ENCODE data around the gene MRPS24.
"Not testable (repeated sequence)": the region's sequence is repeated elsewhere in the genome, so short reads cannot be mapped to it uniquely, and the experiment has no call there.

MRPS24 gene

GRCh38 chr7:43869006-43869866 is at the start of gene MRPS24:
Gene MRPS24 (minus strand): TSS chr7:43869517. CDS start chr7:43869495, 22 bp downstream.
- Histone ChIP-seq H3K4me1 (ENCODE audit: insufficient read depth, low read length) (peaks cover 13% of the 10 kb centered on the region; the same call in 1 of the 2 replicates), H3K4me3 (ENCODE audit: low read length) (peak within 1 kb of the TSS; percentile 85), H3K36me3 (ENCODE audit: insufficient read depth, low read depth, low read length) (peaks cover 25% of the 10 kb centered on the region), H3K9ac (ENCODE audit: low read depth, low read length) (peak within 1 kb of the TSS; percentile 82; the same call in 1 of the 2 replicates), H3K9me3 (ENCODE audit: insufficient read depth, low read depth, low read length) (no peaks in the 10 kb centered on the region; the same call in 1 of the 2 replicates), H3K27me3 (ENCODE audit: insufficient read depth, low read length) (no peaks in the 10 kb centered on the region), H3K27ac (ENCODE audit: low read length) (peak within 1 kb of the TSS; percentile 45)

- Histone ChIP-seq H3K27me3 (ENCODE audit: insufficient read depth, low read length) (no peaks in the 10 kb centered on the region), H3K27ac (ENCODE audit: low read length) (no peak overlapping the region), H3K9ac (ENCODE audit: low read depth, low read length) (peak overlapping the region; percentile 32; the same call in 1 of the 2 replicates), H3K4me3 (ENCODE audit: low read length) (peak overlapping the region; percentile 47; the same call in 1 of the 2 replicates), H3K9me3 (ENCODE audit: insufficient read depth, low read depth, low read length) (peaks cover 10% of the 10 kb centered on the region), H3K4me1 (ENCODE audit: insufficient read depth, low read length) (peaks cover 5% of the 10 kb centered on the region; the same call in 1 of the 2 replicates), H3K36me3 (ENCODE audit: insufficient read depth, low read depth, low read length) (no peaks in the 10 kb centered on the region)
These were observed 46.6 kb upstream of the MRPS24 start for GRCh38 chr7:43915907-43916306.

GRCh38 chr7:43914795-43915194 is 45.5 kb upstream of the MRPS24 start:
- Histone ChIP-seq H3K4me3 (ENCODE audit: low read length) (no peak overlapping the region), H3K27ac (ENCODE audit: low read length) (no peak overlapping the region), H3K9me3 (ENCODE audit: insufficient read depth, low read depth, low read length) (peaks cover 10% of the 10 kb centered on the region), H3K36me3 (ENCODE audit: insufficient read depth, low read depth, low read length) (no peaks in the 10 kb centered on the region), H3K27me3 (ENCODE audit: insufficient read depth, low read length) (no peaks in the 10 kb centered on the region), H3K9ac (ENCODE audit: low read depth, low read length) (no peak overlapping the region), H3K4me1 (ENCODE audit: insufficient read depth, low read length) (peaks cover 5% of the 10 kb centered on the region; the same call in 1 of the 2 replicates)

GRCh38 chr7:43906331-43907010 is 37.2 kb upstream of the MRPS24 start, which contains the start of gene URGCP:
Gene URGCP (minus strand): TSS chr7:43906596. CDS start chr7:43906575, 21 bp downstream.
- H3K4me1 ChIP-seq (ENCODE audit: insufficient read depth, low read length), result 0 out of 2 replicates have a peak, but pooled peaks cover 2% of the 10 kb centered on the region
- H3K36me3 ChIP-seq (ENCODE audit: insufficient read depth, low read depth, low read length), result no peaks in the 10 kb centered on the region
- no peak within 1 kb of the TSS for H3K27ac ChIP-seq (ENCODE audit: low read length)
- H3K27me3 ChIP-seq (ENCODE audit: insufficient read depth, low read length), result no peaks in the 10 kb centered on the region
- H3K9ac ChIP-seq (ENCODE audit: low read depth, low read length), result peak within 1 kb of the TSS; percentile 66; the same call in 1 of the 2 replicates
- no peaks in the 10 kb centered on the region for H3K9me3 ChIP-seq (ENCODE audit: insufficient read depth, low read depth, low read length)
- peak within 1 kb of the TSS; percentile 75 for H3K4me3 ChIP-seq (ENCODE audit: low read length)

- 0 out of 2 replicates have a peak, but pooled peaks cover 2% of the 10 kb centered on the region for H3K4me1 ChIP-seq (ENCODE audit: insufficient read depth, low read length)
- H3K36me3 ChIP-seq (ENCODE audit: insufficient read depth, low read depth, low read length), result no peaks in the 10 kb centered on the region
- H3K27ac ChIP-seq (ENCODE audit: low read length), result no peak overlapping the region
- peak overlapping the region; percentile 75 for H3K4me3 ChIP-seq (ENCODE audit: low read length)
- no peaks in the 10 kb centered on the region for H3K27me3 ChIP-seq (ENCODE audit: insufficient read depth, low read length)
- no peaks in the 10 kb centered on the region for H3K9me3 ChIP-seq (ENCODE audit: insufficient read depth, low read depth, low read length)
- peak overlapping the region; percentile 60; the same call in 1 of the 2 replicates for H3K9ac ChIP-seq (ENCODE audit: low read depth, low read length)
These were observed 36.6 kb upstream of the MRPS24 start for GRCh38 chr7:43905956-43906330.

- Histone ChIP-seq H3K27me3 (ENCODE audit: insufficient read depth, low read length) (no peaks in the 10 kb centered on the region), H3K36me3 (ENCODE audit: insufficient read depth, low read depth, low read length) (no peaks in the 10 kb centered on the region), H3K27ac (ENCODE audit: low read length) (no peak overlapping the region), H3K9me3 (ENCODE audit: insufficient read depth, low read depth, low read length) (no peaks in the 10 kb centered on the region), H3K4me3 (ENCODE audit: low read length) (peak overlapping the region; percentile 75), H3K4me1 (ENCODE audit: insufficient read depth, low read length) (0 out of 2 replicates have a peak, but pooled peaks cover 2% of the 10 kb centered on the region), H3K9ac (ENCODE audit: low read depth, low read length) (peak overlapping the region; percentile 60; the same call in 1 of the 2 replicates)
These were observed 36.1 kb upstream of the MRPS24 start for GRCh38 chr7:43905209-43905946.

- Histone ChIP-seq H3K9ac (ENCODE audit: low read depth, low read length) (no peak overlapping the region), H3K9me3 (ENCODE audit: insufficient read depth, low read depth, low read length) (no peaks in the 10 kb centered on the region), H3K4me1 (ENCODE audit: insufficient read depth, low read length) (0 out of 2 replicates have a peak, but pooled peaks cover 2% of the 10 kb centered on the region), H3K27me3 (ENCODE audit: insufficient read depth, low read length) (no peaks in the 10 kb centered on the region), H3K36me3 (ENCODE audit: insufficient read depth, low read depth, low read length) (no peaks in the 10 kb centered on the region), H3K27ac (ENCODE audit: low read length) (no peak overlapping the region), H3K4me3 (ENCODE audit: low read length) (no peak overlapping the region; the same call in 1 of the 2 replicates)
These were observed 35.4 kb upstream of the MRPS24 start for GRCh38 chr7:43904533-43905208.

GRCh38 chr7:43902542-43903054 is 33.3 kb upstream of the MRPS24 start:
- Histone ChIP-seq H3K9ac (ENCODE audit: low read depth, low read length) (no peak overlapping the region), H3K27me3 (ENCODE audit: insufficient read depth, low read length) (no peaks in the 10 kb centered on the region), H3K9me3 (ENCODE audit: insufficient read depth, low read depth, low read length) (no peaks in the 10 kb centered on the region), H3K27ac (ENCODE audit: low read length) (no peak overlapping the region), H3K36me3 (ENCODE audit: insufficient read depth, low read depth, low read length) (no peaks in the 10 kb centered on the region), H3K4me3 (ENCODE audit: low read length) (no peak overlapping the region), H3K4me1 (ENCODE audit: insufficient read depth, low read length) (0 out of 2 replicates have a peak, but pooled peaks cover 2% of the 10 kb centered on the region)

GRCh38 chr7:43898571-43898970 is 29.3 kb upstream of the MRPS24 start:
- H3K27ac ChIP-seq (ENCODE audit: low read length); H3K36me3 ChIP-seq (ENCODE audit: insufficient read depth, low read depth, low read length); H3K27me3 ChIP-seq (ENCODE audit: insufficient read depth, low read length); H3K4me1 ChIP-seq (ENCODE audit: insufficient read depth, low read length); H3K4me3 ChIP-seq (ENCODE audit: low read length); H3K9ac ChIP-seq (ENCODE audit: low read depth, low read length); H3K9me3 ChIP-seq (ENCODE audit: insufficient read depth, low read depth, low read length): not testable (repeated sequence)

- Histone ChIP-seq H3K27me3 (ENCODE audit: insufficient read depth, low read length) (no peaks in the 10 kb centered on the region), H3K4me1 (ENCODE audit: insufficient read depth, low read length) (no peaks in the 10 kb centered on the region), H3K4me3 (ENCODE audit: low read length) (no peak overlapping the region), H3K9me3 (ENCODE audit: insufficient read depth, low read depth, low read length) (no peaks in the 10 kb centered on the region), H3K27ac (ENCODE audit: low read length) (no peak overlapping the region), H3K9ac (ENCODE audit: low read depth, low read length) (no peak overlapping the region), H3K36me3 (ENCODE audit: insufficient read depth, low read depth, low read length) (no peaks in the 10 kb centered on the region)
These were observed 26.6 kb upstream of the MRPS24 start for GRCh38 chr7:43895847-43896415.
